Activated T-helper 1 cell treated with anti-CD3 and anti-CD28 coated beads, Interleukin-12 subunit alpha, Interleukin-12 subunit beta, Interleukin-2, Interleukin-4 antibody, amounts not matched to agents 30 ng/mL and 10 ng/mL and 1 ng/mL, durations not matched to agents 14 hours and 24 hours and 36 hours (primary cell): ENCODE results near the gene UPK1A. TPM values are rescaled to one million over a fixed set of nuclear protein-coding genes. Genes with fewer than 3 reads are reported as not detected.
A peak's percentile ranks its signal among the peaks of the same experiment; 100 is the strongest.

ENCODE experiments used
- DNase-seq: peaks from one replicate; pipeline ENCODE4 v3.0.0; 2021; ENCODE audit warnings: low spot score
- H3K27ac Mint-ChIP-seq: one replicate; pipeline ENCODE4 v1.8.0; 2021; ENCODE audit warnings: mild to moderate bottlenecking, mixed read lengths
- H3K27me3 Mint-ChIP-seq: one replicate; pipeline ENCODE4 v1.8.0; 2022; ENCODE audit warnings: mild to moderate bottlenecking, moderate library complexity, mixed read lengths; ENCODE audit not compliant: insufficient read depth
- H3K36me3 Mint-ChIP-seq: one replicate; pipeline ENCODE4 v1.8.0; 2021; ENCODE audit warnings: low read depth, mixed read lengths
- H3K4me1 Mint-ChIP-seq: one replicate; pipeline ENCODE4 v1.8.0; 2021; ENCODE audit warnings: low read depth, mixed read lengths
- H3K4me3 Mint-ChIP-seq: one replicate; pipeline ENCODE4 v1.8.0; 2021; ENCODE audit warnings: mild to moderate bottlenecking, moderate library complexity, mixed read lengths
- H3K9me3 Mint-ChIP-seq: one replicate; pipeline ENCODE4 v1.8.0; 2021; ENCODE audit warnings: mixed read lengths
- intact Hi-C: fragments of 100-400 bp; cut with micrococcal nuclease; formaldehyde crosslinking; loops from one replicate; pipeline ENCODE4 v1.15.1; 2024
- total RNA-seq: library from RNA; stranded (reverse); gene quantifications from 2 replicates; pipeline ENCODE4 v1.2.3, GENCODE V29; 2022

Gene UPK1A
- total RNA-seq, 1 donor from 2014 or later: 0.41 TPM

DNA sequence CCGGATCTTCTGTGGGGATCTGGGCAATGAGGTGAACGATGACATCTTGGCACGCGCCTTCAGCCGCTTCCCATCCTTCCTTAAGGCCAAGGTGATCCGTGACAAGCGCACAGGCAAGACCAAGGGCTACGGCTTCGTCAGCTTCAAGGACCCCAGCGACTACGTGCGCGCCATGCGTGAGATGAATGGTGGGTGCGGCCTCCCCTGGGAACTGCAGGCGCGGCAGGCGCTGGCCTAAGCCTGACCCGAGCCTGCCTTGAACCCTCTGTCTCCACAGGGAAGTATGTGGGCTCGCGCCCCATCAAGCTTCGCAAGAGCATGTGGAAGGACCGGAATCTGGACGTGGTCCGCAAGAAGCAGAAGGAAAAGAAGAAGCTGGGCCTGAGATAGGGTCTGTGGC is 29.2 kb upstream of the UPK1A start:
- Mint-ChIP-seq H3K9me3 (no peaks in the 10 kb centered on the region), H3K36me3 (peaks cover 33% of the 10 kb centered on the region), H3K27me3 (no peaks in the 10 kb centered on the region), H3K27ac (no peak overlapping the region), H3K4me3 (no peak overlapping the region), H3K4me1 (peaks cover 8% of the 10 kb centered on the region)
- DNase-seq: no peak
- intact Hi-C loops: no loop called here

DNA sequence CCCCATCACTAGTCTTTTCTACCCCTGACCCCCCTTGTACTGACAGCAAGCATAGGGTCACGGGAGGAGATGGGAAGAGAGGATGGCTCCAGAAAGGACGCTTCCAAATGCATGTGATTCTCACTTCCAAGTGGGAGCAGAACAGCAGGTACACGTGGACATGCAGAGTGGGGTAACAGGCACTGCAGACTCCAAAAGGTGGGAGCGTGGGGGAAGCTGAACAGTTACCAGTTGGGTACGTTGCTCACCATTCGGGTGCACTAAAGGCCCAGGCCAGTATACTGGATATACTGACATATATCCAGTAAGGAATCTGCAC is 27.0 kb upstream of the UPK1A start:
- intact Hi-C loops: no loop called here
- Mint-ChIP-seq H3K27me3 (no peaks in the 10 kb centered on the region), H3K9me3 (no peaks in the 10 kb centered on the region), H3K27ac (no peak overlapping the region), H3K4me1 (peaks cover 15% of the 10 kb centered on the region), H3K4me3 (no peak overlapping the region), H3K36me3 (peaks cover 20% of the 10 kb centered on the region)
- DNase-seq: no peak

DNA sequence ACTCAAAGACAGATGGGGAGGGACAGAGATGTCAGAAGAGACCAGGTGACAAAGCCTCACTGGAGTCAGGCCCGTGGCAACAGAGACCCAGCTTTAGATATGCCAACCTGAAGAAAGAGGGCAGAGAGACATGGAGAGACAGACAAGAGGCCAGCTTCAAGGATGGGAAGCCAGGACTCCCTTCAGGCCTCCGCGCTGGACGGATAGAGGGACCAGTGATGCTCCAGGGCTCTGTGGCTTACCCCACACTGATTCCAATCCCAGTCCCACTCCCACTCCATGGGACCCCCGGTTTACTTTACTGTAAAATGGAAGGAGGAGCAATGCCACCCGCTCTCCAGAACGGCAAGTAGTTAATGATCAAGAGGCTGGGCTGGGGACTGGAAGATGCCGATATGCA is 26.5 kb upstream of the UPK1A start:
- Mint-ChIP-seq H3K36me3 (peaks cover 18% of the 10 kb centered on the region), H3K9me3 (no peaks in the 10 kb centered on the region), H3K4me1 (peaks cover 21% of the 10 kb centered on the region), H3K27me3 (no peaks in the 10 kb centered on the region), H3K4me3 (no peak overlapping the region), H3K27ac (no peak overlapping the region)
- intact Hi-C loops: loop anchor here (10.0 kb wide), 1 partner anchor 475 kb away; the partner anchor contains the start of genes OVOL3, POLR2I and TBCB
- no peak for DNase-seq

DNA sequence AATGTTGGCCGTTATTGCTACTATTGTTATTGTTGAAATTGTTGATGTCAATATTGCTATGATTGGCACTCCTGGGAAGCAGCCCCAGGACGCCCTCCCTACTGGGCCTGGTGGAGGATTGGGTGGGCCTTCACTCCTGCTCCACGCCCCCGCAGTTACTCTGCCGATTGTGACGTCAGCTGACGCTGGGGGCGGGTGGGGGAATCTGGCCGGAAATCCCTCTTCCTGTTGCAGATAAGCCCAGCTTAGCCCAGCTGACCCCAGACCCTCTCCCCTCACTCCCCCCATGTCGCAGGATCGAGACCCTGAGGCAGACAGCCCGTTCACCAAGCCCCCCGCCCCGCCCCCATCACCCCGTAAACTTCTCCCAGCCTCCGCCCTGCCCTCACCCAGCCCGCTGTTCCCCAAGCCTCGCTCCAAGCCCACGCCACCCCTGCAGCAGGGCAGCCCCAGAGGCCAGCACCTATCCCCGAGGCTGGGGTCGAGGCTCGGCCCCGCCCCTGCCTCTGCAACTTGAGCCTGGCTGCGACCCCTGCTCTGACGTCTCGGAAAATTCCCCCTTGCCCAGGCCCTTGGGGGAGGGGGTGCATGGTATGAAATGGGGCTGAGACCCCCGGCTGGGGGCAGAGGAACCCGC is 24.7 kb upstream of the UPK1A start, which contains the start of gene ETV2:
ETV2 (plus strand) TSS at position 231 of the 637 bp plus-strand sequence. CDS start 716 bp downstream, outside the sequence.
- peak; percentile 44 for DNase-seq
- Mint-ChIP-seq H3K27ac (peak within 1 kb of the TSS; percentile 63), H3K27me3 (no peaks in the 10 kb centered on the region), H3K36me3 (peaks cover 10% of the 10 kb centered on the region), H3K4me3 (peak within 1 kb of the TSS; percentile 75), H3K4me1 (peaks cover 30% of the 10 kb centered on the region), H3K9me3 (no peaks in the 10 kb centered on the region)
- intact Hi-C loops: loop anchor here (10.0 kb wide), 1 partner anchor 473 kb away; the partner anchor contains the start of genes OVOL3, POLR2I and TBCB

DNA sequence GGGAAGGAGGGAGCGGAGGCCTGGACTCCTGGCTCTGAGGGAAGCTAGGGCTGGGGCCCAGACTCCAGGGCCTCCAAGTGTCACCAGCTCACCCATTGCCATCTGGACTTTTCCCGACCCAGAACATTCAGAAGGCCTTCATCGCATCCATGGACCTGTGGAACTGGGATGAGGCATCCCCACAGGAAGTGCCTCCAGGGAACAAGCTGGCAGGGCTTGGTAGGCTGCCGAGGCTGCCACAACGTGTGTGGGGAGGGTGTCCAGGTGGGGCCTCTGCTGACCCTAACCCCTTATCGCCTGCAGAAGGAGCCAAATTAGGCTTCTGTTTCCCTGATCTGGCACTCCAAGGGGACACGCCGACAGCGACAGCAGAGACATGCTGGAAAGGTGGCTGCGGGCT is 24.0 kb upstream of the UPK1A start:
- H3K4me1 Mint-ChIP-seq: peaks cover 30% of the 10 kb centered on the region
- peaks cover 4% of the 10 kb centered on the region for H3K36me3 Mint-ChIP-seq
- H3K27me3 Mint-ChIP-seq: no peaks in the 10 kb centered on the region
- DNase-seq: no peak
- peak overlapping the region; percentile 44 for H3K27ac Mint-ChIP-seq
- no peaks in the 10 kb centered on the region for H3K9me3 Mint-ChIP-seq
- intact Hi-C loops: loop anchor here (10.0 kb wide), 1 partner anchor 472 kb away; the partner anchor contains the start of genes OVOL3, POLR2I and TBCB
- H3K4me3 Mint-ChIP-seq: peak overlapping the region; percentile 75

DNA sequence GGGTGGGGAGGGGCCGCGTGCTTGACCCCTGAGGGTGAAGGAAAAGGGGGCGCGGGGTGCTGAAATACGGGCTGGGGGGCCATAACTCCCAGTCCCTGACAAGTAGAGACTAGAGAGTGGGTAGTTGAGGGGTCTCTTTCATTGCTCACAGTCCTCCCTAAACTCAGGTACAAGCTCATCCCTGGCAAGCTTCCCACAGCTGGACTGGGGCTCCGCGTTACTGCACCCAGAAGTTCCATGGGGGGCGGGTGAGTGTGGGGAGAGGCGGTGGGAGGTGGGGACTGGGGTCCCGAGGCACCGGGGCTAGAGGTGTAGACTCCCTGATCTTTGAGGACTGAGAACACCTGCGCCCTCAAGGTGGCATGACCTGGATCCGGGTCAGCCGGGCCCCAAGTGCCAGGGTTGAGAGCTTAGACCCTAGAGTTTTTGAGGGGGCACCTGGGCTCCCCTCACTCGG is 23.5 kb upstream of the UPK1A start:
- intact Hi-C loops: loop anchor here (1.0 to 10.0 kb wide), 3 partner anchors 94 to 472 kb away; partner anchors contain the start of genes OVOL3, POLR2I and TBCB
- no peaks in the 10 kb centered on the region for H3K9me3 Mint-ChIP-seq
- H3K27me3 Mint-ChIP-seq: no peaks in the 10 kb centered on the region
- no peak overlapping the region for H3K27ac Mint-ChIP-seq
- peak overlapping the region; percentile 82 for H3K4me3 Mint-ChIP-seq
- peaks cover 30% of the 10 kb centered on the region for H3K4me1 Mint-ChIP-seq
- no peak for DNase-seq
- H3K36me3 Mint-ChIP-seq: peaks cover 4% of the 10 kb centered on the region

DNA sequence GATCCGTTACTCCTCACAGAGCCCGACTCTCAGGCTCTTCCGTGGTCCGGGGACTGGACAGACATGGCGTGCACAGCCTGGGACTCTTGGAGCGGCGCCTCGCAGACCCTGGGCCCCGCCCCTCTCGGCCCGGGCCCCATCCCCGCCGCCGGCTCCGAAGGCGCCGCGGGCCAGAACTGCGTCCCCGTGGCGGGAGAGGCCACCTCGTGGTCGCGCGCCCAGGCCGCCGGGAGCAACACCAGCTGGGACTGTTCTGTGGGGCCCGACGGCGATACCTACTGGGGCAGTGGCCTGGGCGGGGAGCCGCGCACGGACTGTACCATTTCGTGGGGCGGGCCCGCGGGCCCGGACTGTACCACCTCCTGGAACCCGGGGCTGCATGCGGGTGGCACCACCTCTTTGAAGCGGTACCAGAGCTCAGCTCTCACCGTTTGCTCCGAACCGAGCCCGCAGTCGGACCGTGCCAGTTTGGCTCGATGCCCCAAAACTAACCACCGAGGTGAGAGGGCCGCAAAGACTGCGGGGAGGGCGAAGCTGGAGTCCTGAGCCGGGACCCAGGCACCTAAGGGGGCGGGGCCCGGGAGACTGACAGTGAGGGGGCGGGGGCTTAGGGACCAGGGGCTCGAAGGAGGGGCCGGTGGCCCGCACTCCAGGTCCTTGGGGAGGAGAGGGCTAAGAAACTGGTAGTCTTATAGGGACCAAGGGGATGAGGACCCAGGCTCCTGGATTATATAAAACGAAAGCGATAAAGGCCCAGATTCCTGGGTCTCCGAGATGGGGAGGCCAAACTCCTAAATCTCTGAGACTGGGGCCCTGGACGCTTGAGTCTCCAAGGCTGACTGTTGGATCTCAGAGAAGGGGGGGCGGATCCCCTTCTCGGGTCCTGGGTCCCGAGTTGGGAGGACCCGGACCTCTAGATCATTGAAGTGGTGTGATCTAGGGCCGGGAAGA is 22.8 kb upstream of the UPK1A start:
- Mint-ChIP-seq H3K9me3 (no peaks in the 10 kb centered on the region), H3K36me3 (peaks cover 2% of the 10 kb centered on the region), H3K4me3 (peak overlapping the region; percentile 82), H3K27me3 (no peaks in the 10 kb centered on the region), H3K27ac (peak overlapping the region; percentile 85), H3K4me1 (peaks cover 30% of the 10 kb centered on the region)
- DNase-seq: peak; percentile 75
- intact Hi-C loops: loop anchor here (1.0 to 10.0 kb wide), 11 partner anchors 15 to 471 kb away; partner anchors contain the start of genes ARHGAP33, HAUS5, OVOL3 and POLR2I

DNA sequence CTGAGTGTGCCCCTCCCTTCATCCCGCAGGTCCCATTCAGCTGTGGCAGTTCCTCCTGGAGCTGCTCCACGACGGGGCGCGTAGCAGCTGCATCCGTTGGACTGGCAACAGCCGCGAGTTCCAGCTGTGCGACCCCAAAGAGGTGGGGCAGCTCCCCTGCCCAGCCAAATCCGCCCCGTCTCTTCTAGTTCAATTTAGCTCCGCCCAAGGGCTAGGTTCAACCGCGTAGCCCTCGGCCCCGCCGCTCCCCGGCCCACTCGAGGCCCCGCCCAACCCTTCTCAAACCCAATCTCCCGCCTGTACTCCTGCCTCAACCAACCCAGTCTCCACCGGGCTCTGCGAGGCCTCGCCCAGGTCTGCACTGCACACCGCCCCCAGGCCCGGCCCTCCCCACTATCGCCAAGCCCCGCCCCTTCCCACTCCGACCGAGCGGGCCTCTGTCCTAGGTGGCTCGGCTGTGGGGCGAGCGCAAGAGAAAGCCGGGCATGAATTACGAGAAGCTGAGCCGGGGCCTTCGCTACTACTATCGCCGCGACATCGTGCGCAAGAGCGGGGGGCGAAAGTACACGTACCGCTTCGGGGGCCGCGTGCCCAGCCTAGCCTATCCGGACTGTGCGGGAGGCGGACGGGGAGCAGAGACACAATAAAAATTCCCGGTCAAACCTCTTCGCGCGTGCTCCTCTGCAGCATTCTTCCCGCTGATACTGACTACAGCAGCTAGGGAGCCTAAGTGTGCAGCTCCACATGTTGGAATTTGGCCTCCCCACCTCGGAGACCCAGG is 21.9 kb upstream of the UPK1A start:
- Mint-ChIP-seq H3K36me3 (peaks cover 2% of the 10 kb centered on the region), H3K27me3 (no peaks in the 10 kb centered on the region), H3K4me3 (peak overlapping the region; percentile 82), H3K27ac (peak overlapping the region; percentile 85), H3K4me1 (peaks cover 30% of the 10 kb centered on the region), H3K9me3 (no peaks in the 10 kb centered on the region)
- DNase-seq: peak; percentile 95
- intact Hi-C loops: loop anchor here (1.0 to 10.0 kb wide), 9 partner anchors 16 to 470 kb away; partner anchors contain the start of genes ARHGAP33, HAUS5, OVOL3 and POLR2I

DNA sequence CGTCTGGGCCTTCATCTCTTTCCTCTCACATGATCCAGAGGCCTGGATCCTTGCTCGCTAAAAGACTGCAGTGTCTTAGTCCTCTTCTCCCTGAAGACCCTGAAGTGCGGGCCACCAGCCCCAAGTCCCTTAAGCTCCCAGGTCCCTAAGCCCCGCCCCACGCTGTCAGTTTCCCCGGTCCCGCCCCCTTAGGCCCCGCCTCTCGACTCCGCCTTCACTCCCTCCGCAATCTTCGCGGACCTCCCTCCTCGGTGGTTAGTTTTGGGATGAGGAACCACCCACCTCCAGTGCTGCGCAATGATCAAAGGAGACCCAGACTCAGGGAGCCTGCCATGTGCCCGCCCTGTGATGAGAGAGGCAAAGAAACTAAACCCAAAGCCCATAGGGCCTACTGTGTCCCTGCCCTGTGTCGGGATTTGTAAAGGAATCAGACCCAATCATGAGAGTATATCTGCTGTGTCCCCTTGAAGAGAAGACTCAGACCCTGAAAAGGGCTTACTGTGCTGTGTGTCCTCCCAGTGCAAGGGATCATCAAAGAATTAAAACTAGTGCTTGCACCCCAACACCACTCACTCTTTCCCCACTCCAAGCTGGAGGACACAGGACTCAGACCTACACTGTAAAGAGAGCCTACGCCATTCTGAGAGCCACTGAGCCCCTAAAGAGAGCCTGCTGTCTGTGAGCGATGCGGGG is 21.2 kb upstream of the UPK1A start:
- Mint-ChIP-seq H3K27ac (peak overlapping the region; percentile 85), H3K4me3 (peak overlapping the region; percentile 82), H3K36me3 (peaks cover 2% of the 10 kb centered on the region), H3K27me3 (no peaks in the 10 kb centered on the region), H3K4me1 (peaks cover 30% of the 10 kb centered on the region), H3K9me3 (no peaks in the 10 kb centered on the region)
- DNase-seq: peak; percentile 68
- intact Hi-C loops: loop anchor here (1.0 to 10.0 kb wide), 10 partner anchors 17 to 470 kb away; partner anchors contain the start of genes ARHGAP33, HAUS5, HCST and NFKBID

DNA sequence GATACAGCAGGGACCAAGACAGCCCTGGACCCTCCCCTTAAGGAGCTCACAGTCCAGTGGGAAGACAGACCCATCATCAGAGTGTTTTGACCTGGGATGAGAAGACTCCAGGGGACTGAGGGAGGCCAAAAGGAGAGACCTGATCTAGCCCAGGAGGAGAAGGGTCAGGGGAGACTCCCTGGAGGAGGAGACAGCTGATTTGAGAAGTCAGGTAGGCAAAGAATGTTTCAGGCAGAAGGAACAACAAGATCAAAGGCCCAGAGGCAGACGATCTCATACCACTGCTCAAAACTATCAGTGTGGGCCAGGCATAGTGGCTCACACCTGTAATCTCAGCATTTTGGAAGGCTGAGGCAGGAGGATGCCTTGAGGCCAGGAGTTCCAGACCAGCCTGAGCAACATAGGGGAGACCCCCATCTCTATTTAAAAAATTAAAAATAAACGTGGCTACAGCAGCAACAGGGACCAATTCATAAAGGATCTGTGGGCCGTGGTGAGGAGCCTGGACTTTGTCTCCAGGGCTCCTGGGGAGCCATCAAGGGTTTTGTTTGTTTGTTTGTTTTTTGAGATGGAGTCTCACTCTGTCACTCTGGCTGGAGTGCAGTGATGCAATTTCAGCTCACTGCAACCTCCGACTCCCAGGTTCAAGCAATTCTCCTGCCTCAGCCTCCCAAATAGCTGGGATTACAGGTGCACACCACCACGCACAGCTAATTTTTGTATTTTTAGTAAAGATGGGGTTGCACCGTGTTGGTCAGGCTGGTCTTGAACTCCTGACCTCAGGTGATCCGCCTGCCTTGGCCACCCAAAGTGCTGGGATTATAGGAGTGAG is 20.4 kb upstream of the UPK1A start:
- Mint-ChIP-seq H3K4me3 (peak overlapping the region; percentile 82), H3K27me3 (no peaks in the 10 kb centered on the region), H3K4me1 (peaks cover 33% of the 10 kb centered on the region), H3K9me3 (no peaks in the 10 kb centered on the region), H3K36me3 (peaks cover 4% of the 10 kb centered on the region), H3K27ac (no peak overlapping the region)
- no peak for DNase-seq
- intact Hi-C loops: loop anchor here (2.0 to 10.0 kb wide), 4 partner anchors 57 to 469 kb away; partner anchors contain the start of genes HCST, NFKBID, OVOL3 and POLR2I
